Ishikawa (cell line): Measurements from ENCODE around the gene RAX2.

ENCODE experiments used
- CREB1 ChIP-seq: IDR thresholded peaks from 2 replicates; pipeline ENCODE4 v1.6.1; 2012; ENCODE audit warnings: low read depth
- EGR1 ChIP-seq: IDR thresholded peaks from 2 replicates; pipeline ENCODE4 v1.6.1; 2012
- FOXM1 ChIP-seq: IDR thresholded peaks from 2 replicates; pipeline ENCODE4 v1.6.1; 2012; ENCODE audit warnings: low read depth, borderline replicate concordance
- RAD21 ChIP-seq: IDR thresholded peaks from 2 replicates; pipeline ENCODE4 v1.6.1; 2012; ENCODE audit warnings: low read depth
- TEAD4 ChIP-seq: IDR thresholded peaks from 2 replicates; pipeline ENCODE4 v1.6.1; 2012
- YY1 ChIP-seq: IDR thresholded peaks from 2 replicates; pipeline ENCODE4 v1.6.1; 2012; ENCODE audit warnings: low read depth
- TF ChIP-seq, protein P1 (sequence below): IDR thresholded peaks from 2 replicates; pipeline ENCODE4 v1.6.1; 2012; ENCODE audit warnings: low read depth, mild to moderate bottlenecking
- TF ChIP-seq, protein P2 (sequence below): IDR thresholded peaks from 2 replicates; pipeline ENCODE4 v1.6.1; 2012

DNA sequence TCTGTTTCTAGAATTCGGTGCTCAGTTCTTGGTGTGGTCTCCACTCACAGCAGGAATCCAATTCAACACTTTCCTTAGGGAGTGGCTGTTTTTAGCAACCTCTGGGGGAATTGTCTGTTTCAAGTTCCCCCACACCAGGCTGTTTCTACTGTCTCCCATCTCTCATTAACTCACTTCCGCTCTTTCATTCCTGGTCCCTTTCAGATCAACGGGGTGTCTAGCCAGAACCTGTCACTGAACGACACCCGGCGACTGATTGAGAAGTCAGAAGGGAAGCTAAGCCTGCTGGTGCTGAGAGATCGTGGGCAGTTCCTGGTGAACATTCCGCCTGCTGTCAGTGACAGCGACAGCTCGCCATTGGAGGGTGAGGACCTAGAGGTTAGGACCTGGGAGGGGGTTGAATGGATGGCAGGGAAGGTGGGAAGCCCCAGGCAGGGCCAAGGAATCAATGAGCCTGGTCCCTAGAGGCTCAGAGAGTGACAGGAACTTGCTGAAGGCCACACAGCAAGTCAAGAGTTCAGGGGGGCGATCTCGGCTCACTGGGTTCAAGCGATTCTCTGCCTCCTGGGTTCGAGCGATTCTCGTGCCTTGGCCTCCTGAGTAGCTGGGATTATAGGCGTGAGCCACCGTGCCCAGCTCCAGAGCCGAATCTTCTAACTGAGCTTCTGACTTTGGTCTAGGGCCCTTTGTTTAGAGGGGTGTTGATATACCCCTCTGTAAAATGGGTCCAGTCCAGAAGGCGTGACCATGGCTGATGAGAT, 38.3 kb downstream of the RAX2 start:
- no peak for TF ChIP-seq FOXM1
- TF ChIP-seq RAD21: no peak
- TF ChIP-seq, protein P1, sequence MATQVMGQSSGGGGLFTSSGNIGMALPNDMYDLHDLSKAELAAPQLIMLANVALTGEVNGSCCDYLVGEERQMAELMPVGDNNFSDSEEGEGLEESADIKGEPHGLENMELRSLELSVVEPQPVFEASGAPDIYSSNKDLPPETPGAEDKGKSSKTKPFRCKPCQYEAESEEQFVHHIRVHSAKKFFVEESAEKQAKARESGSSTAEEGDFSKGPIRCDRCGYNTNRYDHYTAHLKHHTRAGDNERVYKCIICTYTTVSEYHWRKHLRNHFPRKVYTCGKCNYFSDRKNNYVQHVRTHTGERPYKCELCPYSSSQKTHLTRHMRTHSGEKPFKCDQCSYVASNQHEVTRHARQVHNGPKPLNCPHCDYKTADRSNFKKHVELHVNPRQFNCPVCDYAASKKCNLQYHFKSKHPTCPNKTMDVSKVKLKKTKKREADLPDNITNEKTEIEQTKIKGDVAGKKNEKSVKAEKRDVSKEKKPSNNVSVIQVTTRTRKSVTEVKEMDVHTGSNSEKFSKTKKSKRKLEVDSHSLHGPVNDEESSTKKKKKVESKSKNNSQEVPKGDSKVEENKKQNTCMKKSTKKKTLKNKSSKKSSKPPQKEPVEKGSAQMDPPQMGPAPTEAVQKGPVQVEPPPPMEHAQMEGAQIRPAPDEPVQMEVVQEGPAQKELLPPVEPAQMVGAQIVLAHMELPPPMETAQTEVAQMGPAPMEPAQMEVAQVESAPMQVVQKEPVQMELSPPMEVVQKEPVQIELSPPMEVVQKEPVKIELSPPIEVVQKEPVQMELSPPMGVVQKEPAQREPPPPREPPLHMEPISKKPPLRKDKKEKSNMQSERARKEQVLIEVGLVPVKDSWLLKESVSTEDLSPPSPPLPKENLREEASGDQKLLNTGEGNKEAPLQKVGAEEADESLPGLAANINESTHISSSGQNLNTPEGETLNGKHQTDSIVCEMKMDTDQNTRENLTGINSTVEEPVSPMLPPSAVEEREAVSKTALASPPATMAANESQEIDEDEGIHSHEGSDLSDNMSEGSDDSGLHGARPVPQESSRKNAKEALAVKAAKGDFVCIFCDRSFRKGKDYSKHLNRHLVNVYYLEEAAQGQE: no peak
- no peak for TF ChIP-seq YY1
- TF ChIP-seq TEAD4: no peak
- TF ChIP-seq, protein P2, sequence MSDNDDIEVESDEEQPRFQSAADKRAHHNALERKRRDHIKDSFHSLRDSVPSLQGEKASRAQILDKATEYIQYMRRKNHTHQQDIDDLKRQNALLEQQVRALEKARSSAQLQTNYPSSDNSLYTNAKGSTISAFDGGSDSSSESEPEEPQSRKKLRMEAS: no peak
- TF ChIP-seq EGR1: no peak
- no peak for TF ChIP-seq CREB1
